Keratinocyte (primary cell): ENCODE results near the gene OSBPL5. TPM values are rescaled to one million over a fixed set of nuclear protein-coding genes. Genes with fewer than 3 reads are reported as not detected.

Experiments used
- DNase-seq: peaks from one replicate; pipeline ENCODE4 v3.0.0-alpha.2; 2011; ENCODE audit warnings: low read depth, missing footprints, low spot score
- FAIRE-seq: peaks from 2 replicates; lab custom pipeline; 2011; peaks lifted over from hg19 to GRCh38; lab: Jason Lieb, UNC
- H2AFZ ChIP-seq: 2 replicates; pipeline ENCODE4 v1.6.0; 2012; ENCODE audit warnings: low read length, control low read depth, inconsistent platforms; ENCODE audit not compliant: control insufficient read depth
- H3K27ac ChIP-seq: 2 replicates; pipeline ENCODE4 v1.5.1; 2011; ENCODE audit warnings: low read length; ENCODE audit not compliant: control insufficient read depth, insufficient read depth
- H3K27me3 ChIP-seq: 3 replicates; pipeline ENCODE4 v1.6.0; 2011; ENCODE audit warnings: low read length; ENCODE audit not compliant: control insufficient read depth, insufficient read depth; ENCODE audit errors: extremely low read depth
- H3K36me3 ChIP-seq, 2 experiments: 2 replicates in 1 of 2; 3 replicates in 1 of 2; pipeline ENCODE4 v1.5.1; 2011; ENCODE audit warnings: low read length in 2 of 2, mild to moderate bottlenecking in 1 of 2; ENCODE audit not compliant: control insufficient read depth in 2 of 2, insufficient read depth in 2 of 2; ENCODE audit errors: extremely low read depth in 1 of 2
- H3K4me1 ChIP-seq: 3 replicates; pipeline ENCODE4 v1.5.1; 2011; ENCODE audit warnings: low read length; ENCODE audit not compliant: control insufficient read depth, insufficient read depth; ENCODE audit errors: extremely low read depth
- H3K4me2 ChIP-seq: 3 replicates; pipeline ENCODE4 v1.6.0; 2011; ENCODE audit warnings: low read depth, low read length; ENCODE audit not compliant: control insufficient read depth, insufficient read depth; ENCODE audit errors: extremely low read depth
- H3K4me3 ChIP-seq, 3 experiments: fragments of 200-600 bp in 1 of 3; sonication (generic) in 1 of 3; 2 replicates in 2 of 3; 3 replicates in 1 of 3; pipeline ENCODE4 v1.5.1; 2011 to 2016; ENCODE audit warnings: low read length in 3 of 3, mild to moderate bottlenecking in 3 of 3, control low read depth in 2 of 3, inconsistent platforms in 1 of 3, low read depth in 1 of 3, mixed read lengths in 1 of 3, mixed run types in 1 of 3, moderate library complexity in 1 of 3; ENCODE audit not compliant: control insufficient read depth in 2 of 3, insufficient read depth in 2 of 3; ENCODE audit errors: extremely low read depth in 1 of 3
- H3K79me2 ChIP-seq: 2 replicates; pipeline ENCODE4 v1.6.0; 2012; ENCODE audit warnings: low read length; ENCODE audit not compliant: control insufficient read depth, insufficient read depth
- H3K9ac ChIP-seq: 3 replicates; pipeline ENCODE4 v1.6.0; 2011; ENCODE audit warnings: low read length; ENCODE audit not compliant: control insufficient read depth, insufficient read depth; ENCODE audit errors: extremely low read depth
- H3K9me1 ChIP-seq: 3 replicates; pipeline ENCODE4 v1.6.0; 2011; ENCODE audit warnings: low read length; ENCODE audit not compliant: control insufficient read depth, insufficient read depth; ENCODE audit errors: extremely low read depth
- H3K9me3 ChIP-seq: 2 replicates; pipeline ENCODE4 v1.5.1; 2012; ENCODE audit warnings: low read depth, low read length; ENCODE audit not compliant: control insufficient read depth
- H4K20me1 ChIP-seq: 3 replicates; pipeline ENCODE4 v1.6.0; 2011; ENCODE audit warnings: low read length; ENCODE audit not compliant: control insufficient read depth, insufficient read depth; ENCODE audit errors: extremely low read depth
- CTCF ChIP-seq, 3 experiments: IDR thresholded peaks in 1 of 3; conservative IDR thresholded peaks in 1 of 3; optimal IDR thresholded peaks in 1 of 3; 2 replicates in 2 of 3; 3 replicates in 1 of 3; pipeline versions ENCODE3 to v1.5.1; 2011; ENCODE audit warnings: low read length in 3 of 3, mild to moderate bottlenecking in 3 of 3, moderate library complexity in 2 of 3, control low read depth in 1 of 3, inconsistent platforms in 1 of 3; ENCODE audit not compliant: insufficient read depth in 2 of 3; ENCODE audit errors: extremely low read depth in 1 of 3
- EZH2 ChIP-seq: IDR thresholded peaks from one replicate; pipeline ENCODE4 v1.6.1; 2012; ENCODE audit warnings: inconsistent platforms, mild to moderate bottlenecking, low read length, moderate library complexity
- dilution Hi-C: fragments of 300-500 bp; cut with MboI; formaldehyde crosslinking; loops from one replicate; pipeline ENCODE4 v1.7.0; 2020; ENCODE audit warnings: low sequenced_read_pairs; ENCODE audit not compliant: extremely low pct_ligation_motif_present
- polyA plus RNA-seq, 5 experiments: library from polyadenylated mRNA; depleted of rRNA in 3 of 5; stranded (reverse) in 3 of 5; stranded (forward) in 1 of 5; unstranded in 1 of 5; fragments of >200 nt; gene quantifications; 1 replicate in 1 of 5; 2 replicates in 3 of 5; 3 replicates in 1 of 5; pipeline versions ENCODE4 v1.2.1 to v1.2.3, GENCODE V29; 2011 to 2012; ENCODE audit warnings: missing spikeins in 2 of 5, low read depth in 1 of 5, low replicate concordance in 1 of 5

OSBPL5 gene
- polyA plus RNA-seq, 1 donor (not counting 4 experiments of a cell fraction or from before 2014, with no cell fraction given): 3.0 TPM

- H3K4me1 ChIP-seq: no peaks in the 10 kb centered on the region
- H4K20me1 ChIP-seq: no peaks in the 10 kb centered on the region
- no peak overlapping the region for H2AFZ ChIP-seq
- H3K4me3 ChIP-seq: no peak overlapping the region
- dilution Hi-C loops: no loop called here
- FAIRE-seq (no peak), DNase-seq (no peak)
- TF ChIP-seq CTCF (optimal IDR thresholded peaks at IDR 0.05 in 1 of 3, IDR thresholded peaks at IDR 0.05 in 1 of 3, conservative IDR thresholded peaks at IDR 0.05 in 1 of 3; ENCODE audit: extremely low read depth in 1 of 3, insufficient read depth in 2 of 3, low read length in 3 of 3) (no peak), EZH2 (no peak)
- H3K27me3 ChIP-seq: no peaks in the 10 kb centered on the region
- no peaks in the 10 kb centered on the region for H3K9me1 ChIP-seq
- no peak overlapping the region for H3K27ac ChIP-seq
- no peaks in the 10 kb centered on the region for H3K9me3 ChIP-seq
- no peaks in the 10 kb centered on the region for H3K79me2 ChIP-seq
- no peak overlapping the region for H3K9ac ChIP-seq
- peaks cover 0 to 3% of the 10 kb centered on the region in 2 experiments for H3K36me3 ChIP-seq
- no peak overlapping the region for H3K4me2 ChIP-seq
These were observed 59.9 kb downstream of the OSBPL5 start for GRCh38 chr11:3104961-3105790.

- DNase-seq: no peak
- H3K9me1 ChIP-seq: no peaks in the 10 kb centered on the region
- H3K27ac ChIP-seq: no peak overlapping the region
- no peaks in the 10 kb centered on the region for H3K9me3 ChIP-seq
- H3K27me3 ChIP-seq: no peaks in the 10 kb centered on the region
- H2AFZ ChIP-seq: no peak overlapping the region
- H3K9ac ChIP-seq: no peak overlapping the region
- no peaks in the 10 kb centered on the region for H3K79me2 ChIP-seq
- H3K4me1 ChIP-seq: no peaks in the 10 kb centered on the region
- no peak overlapping the region for H3K4me3 ChIP-seq
- no peak for FAIRE-seq
- H4K20me1 ChIP-seq: no peaks in the 10 kb centered on the region
- peaks cover 0 to 3% of the 10 kb centered on the region in 2 experiments for H3K36me3 ChIP-seq
- dilution Hi-C loops: no loop called here
- TF ChIP-seq CTCF (optimal IDR thresholded peaks at IDR 0.05 in 1 of 3, IDR thresholded peaks at IDR 0.05 in 1 of 3, conservative IDR thresholded peaks at IDR 0.05 in 1 of 3; ENCODE audit: extremely low read depth in 1 of 3, insufficient read depth in 2 of 3, low read length in 3 of 3) (no peak), EZH2 (no peak)
- no peak overlapping the region for H3K4me2 ChIP-seq
These were observed 60.9 kb downstream of the OSBPL5 start for GRCh38 chr11:3104051-3104714.
